H1 (cell line): ENCODE results near the gene TMC4. TPM values are rescaled to one million over a fixed set of nuclear protein-coding genes. Genes with fewer than 3 reads are reported as not detected.

Source experiments
- CTCF ChIA-PET: fragments of 300-600 bp; sonication (Branson Sonifier 250); formaldehyde crosslinking; loops from one replicate; lab custom pipeline; 2021; ENCODE audit not compliant: partially characterized antibody; lab: Charles Lee
- POLR2A ChIA-PET: fragments of 300-600 bp; sonication (Branson Sonifier 250); formaldehyde crosslinking; loops from one replicate; lab custom pipeline; 2021; ENCODE audit warnings: inconsistent platforms; ENCODE audit not compliant: partially characterized antibody; lab: Charles Lee
- DNase-seq, 2 experiments: peaks; one replicate each; pipeline versions ENCODE4 v3.0.0 to v3.0.0-alpha.2; 2010 to 2022; ENCODE audit warnings: low spot score in 2 of 2, low read depth in 1 of 2, mixed read lengths in 1 of 2
- FAIRE-seq: peaks from 2 replicates; lab custom pipeline; 2011; peaks lifted over from hg19 to GRCh38; lab: Jason Lieb, UNC
- H2AFZ ChIP-seq: 2 replicates; pipeline ENCODE4 v1.8.1; 2012; ENCODE audit warnings: low read length, inconsistent platforms
- H2AK5ac ChIP-seq: 2 replicates; pipeline ENCODE4 v1.6.1; 2013; ENCODE audit warnings: low read depth, low read length
- H2BK120ac ChIP-seq: replicated peaks from 2 replicates; pipeline ENCODE3; 2013; ENCODE audit warnings: low read depth, low read length, inconsistent platforms
- H2BK12ac ChIP-seq: 2 replicates; pipeline ENCODE4 v1.6.1; 2013; ENCODE audit warnings: low read depth, low read length
- H2BK15ac ChIP-seq: 2 replicates; pipeline ENCODE4 v1.6.1; 2013; ENCODE audit warnings: low read length
- H2BK20ac ChIP-seq: 2 replicates; pipeline ENCODE4 v1.6.1; 2013; ENCODE audit warnings: low read length
- H2BK5ac ChIP-seq: 2 replicates; pipeline ENCODE4 v1.6.1; 2013; ENCODE audit warnings: low read depth, low read length
- H3K14ac ChIP-seq: 2 replicates; pipeline ENCODE4 v1.6.1; 2013; ENCODE audit warnings: inconsistent platforms; ENCODE audit not compliant: insufficient read length
- H3K18ac ChIP-seq: 2 replicates; pipeline ENCODE4 v1.6.1; 2013; ENCODE audit warnings: low read length; ENCODE audit errors: extremely low read depth
- H3K23ac ChIP-seq: 2 replicates; pipeline ENCODE4 v1.6.1; 2013; ENCODE audit warnings: inconsistent platforms; ENCODE audit not compliant: insufficient read length
- H3K23me2 ChIP-seq: 2 replicates; pipeline ENCODE4 v1.6.1; 2013; ENCODE audit warnings: low read depth, low read length
- H3K27ac ChIP-seq: 2 replicates; pipeline ENCODE4 v1.6.1; 2011; ENCODE audit warnings: low read depth, low read length, inconsistent platforms
- H3K27me3 ChIP-seq, 4 experiments: replicated peaks in 1 of 4; 1 replicate in 1 of 4; 2 replicates in 3 of 4; pipeline versions ENCODE4 v1.6.1 to v1.8.1; 2011 to 2013; ENCODE audit warnings: low read length in 3 of 4, mild to moderate bottlenecking in 3 of 4, inconsistent platforms in 2 of 4, mixed read lengths in 2 of 4, moderate library complexity in 1 of 4; ENCODE audit not compliant: control insufficient read depth in 3 of 4, insufficient read depth in 3 of 4; ENCODE audit errors: extremely low read depth in 1 of 4
- H3K36me3 ChIP-seq, 4 experiments: 2 replicates each; pipeline versions ENCODE4 v1.6.1 to v1.8.1; 2011 to 2013; ENCODE audit warnings: mild to moderate bottlenecking in 4 of 4, low read length in 3 of 4, moderate library complexity in 2 of 4, control low read depth in 1 of 4, inconsistent platforms in 1 of 4; ENCODE audit not compliant: insufficient read depth in 4 of 4, control insufficient read depth in 2 of 4
- H3K4ac ChIP-seq: replicated peaks from 2 replicates; pipeline ENCODE3; 2013; ENCODE audit warnings: low read length, low read depth, mixed read lengths, inconsistent platforms; ENCODE audit not compliant: insufficient read length
- H3K4me1 ChIP-seq, 4 experiments: replicated peaks in 1 of 4; 1 replicate in 1 of 4; 2 replicates in 3 of 4; pipeline versions ENCODE4 v1.6.1 to v1.8.1; 2011 to 2013; ENCODE audit warnings: low read length in 3 of 4, inconsistent platforms in 2 of 4, mixed read lengths in 1 of 4; ENCODE audit not compliant: insufficient read depth in 4 of 4, control insufficient read depth in 3 of 4
- H3K4me2 ChIP-seq, 2 experiments: 2 replicates each; pipeline versions ENCODE4 v1.6.1 to v1.8.1; 2011 to 2013; ENCODE audit warnings: low read depth in 2 of 2, low read length in 2 of 2, control low read depth in 1 of 2, inconsistent platforms in 1 of 2, mild to moderate bottlenecking in 1 of 2; ENCODE audit not compliant: insufficient read depth in 1 of 2
- H3K4me3 ChIP-seq, 4 experiments: fragments of 200-600, 300-600 bp in 1 of 4; sonication (generic), shearing (Covaris generic), sonication (Bioruptor Twin) in 1 of 4; 2 replicates each; pipeline versions ENCODE4 v1.5.1 to v1.8.1; 2011 to 2016; ENCODE audit warnings: low read length in 4 of 4, low read depth in 3 of 4, control low read depth in 2 of 4, inconsistent platforms in 2 of 4, mild to moderate bottlenecking in 2 of 4, mixed read lengths in 1 of 4, moderate library complexity in 1 of 4; ENCODE audit not compliant: insufficient read depth in 2 of 4; ENCODE audit errors: extremely low read depth in 1 of 4
- H3K56ac ChIP-seq: replicated peaks from 2 replicates; pipeline ENCODE3; 2013; ENCODE audit warnings: low read depth, mild to moderate bottlenecking, mixed read lengths, low read length, inconsistent platforms; ENCODE audit not compliant: insufficient read length
- H3K79me1 ChIP-seq: 2 replicates; pipeline ENCODE4 v1.6.1; 2013; ENCODE audit warnings: low read depth, low read length, control low read depth
- H3K79me2 ChIP-seq, 2 experiments: 2 replicates each; pipeline versions ENCODE4 v1.6.1 to v1.8.1; 2012 to 2013; ENCODE audit warnings: low read length in 2 of 2, mild to moderate bottlenecking in 2 of 2, inconsistent platforms in 1 of 2; ENCODE audit not compliant: insufficient read depth in 2 of 2, control insufficient read depth in 1 of 2
- H3K9ac ChIP-seq, 4 experiments: replicated peaks in 1 of 4; 1 replicate in 1 of 4; 2 replicates in 3 of 4; pipeline versions ENCODE4 v1.6.1 to v1.8.1; 2011 to 2013; ENCODE audit warnings: low read depth in 3 of 4, low read length in 3 of 4, control low read depth in 2 of 4, mild to moderate bottlenecking in 2 of 4, moderate library complexity in 2 of 4, inconsistent platforms in 1 of 4; ENCODE audit errors: extremely low read depth in 1 of 4
- H3K9me3 ChIP-seq, 2 experiments: 2 replicates each; pipeline versions ENCODE4 v1.6.1 to v1.8.1; 2012 to 2013; ENCODE audit warnings: mild to moderate bottlenecking in 2 of 2, moderate library complexity in 2 of 2, control low read depth in 1 of 2, inconsistent platforms in 1 of 2, low read depth in 1 of 2, low read length in 1 of 2, mixed read lengths in 1 of 2; ENCODE audit not compliant: insufficient read depth in 2 of 2
- H4K20me1 ChIP-seq, 2 experiments: replicated peaks in 1 of 2; 2 replicates each; pipeline versions ENCODE3 to v1.8.1; 2011 to 2013; ENCODE audit warnings: inconsistent platforms in 2 of 2, low read length in 2 of 2, mild to moderate bottlenecking in 1 of 2; ENCODE audit not compliant: insufficient read depth in 2 of 2, control insufficient read depth in 1 of 2
- H4K5ac ChIP-seq: 2 replicates; pipeline ENCODE4 v1.6.1; 2013; ENCODE audit warnings: low read length, low read depth, mixed read lengths, inconsistent platforms; ENCODE audit not compliant: insufficient read length
- H4K8ac ChIP-seq: 2 replicates; pipeline ENCODE4 v1.8.0; 2013; ENCODE audit warnings: mild to moderate bottlenecking, moderate library complexity, low read length, inconsistent platforms; ENCODE audit not compliant: insufficient read depth; ENCODE audit errors: extremely low read depth
- H4K91ac ChIP-seq: replicated peaks from 2 replicates; pipeline ENCODE3; 2013; ENCODE audit warnings: low read length, mixed read lengths, inconsistent platforms; ENCODE audit not compliant: insufficient read length
- CHD1 ChIP-seq: IDR thresholded peaks from 2 replicates; pipeline ENCODE4 v1.6.1; 2012; ENCODE audit warnings: low read depth, low read length, improper control_type of control experiment
- CHD2 ChIP-seq: IDR thresholded peaks from 2 replicates; pipeline ENCODE4 v1.6.1; 2012; ENCODE audit warnings: low read length, improper control_type of control experiment
- CREB1 ChIP-seq: IDR thresholded peaks from 2 replicates; pipeline ENCODE4 v1.6.1; 2012; ENCODE audit warnings: inconsistent platforms
- HDAC2 ChIP-seq, 2 experiments: fragments of 300-600 bp in 1 of 2; sonication (generic) in 1 of 2; IDR thresholded peaks; 2 replicates each; pipeline ENCODE4 v1.6.1; 2011 to 2012; ENCODE audit warnings: low read depth in 2 of 2, low read length in 2 of 2, mild to moderate bottlenecking in 2 of 2, moderate library complexity in 2 of 2, borderline replicate concordance in 1 of 2, inconsistent platforms in 1 of 2
- JUN ChIP-seq: IDR thresholded peaks from 2 replicates; pipeline ENCODE4 v1.6.1; 2011; ENCODE audit warnings: low read depth, mild to moderate bottlenecking, improper control_type of control experiment, low read length
- RBBP5 ChIP-seq: IDR thresholded peaks from 2 replicates; pipeline ENCODE4 v1.7.1; 2012; ENCODE audit warnings: low read depth, mild to moderate bottlenecking, inconsistent platforms, low read length, moderate library complexity, borderline replicate concordance
- SIX5 ChIP-seq: IDR thresholded peaks from 2 replicates; pipeline ENCODE4 v1.6.1; 2011; ENCODE audit warnings: mild to moderate bottlenecking, low read depth, low read length
- SUZ12 ChIP-seq: fragments of 200-600 bp; sonication (generic); IDR thresholded peaks from 2 replicates; pipeline ENCODE4 v1.6.1; 2012; ENCODE audit warnings: mild to moderate bottlenecking, inconsistent platforms, low read length, moderate library complexity, mixed read lengths
- WGBS, 2 experiments: shearing (Covaris generic) in 1 of 2; methylation state at CpG; one replicate each; pipeline versions ENCODE4 v1.1.6 to v1.1.7; 2013 to 2015; ENCODE audit warnings: low lambda C conversion rate in 2 of 2, mixed read lengths in 2 of 2, inconsistent platforms in 1 of 2, low coverage in 1 of 2, missing lambda C conversion rate in 1 of 2; ENCODE audit not compliant: insufficient replicate concordance in 2 of 2, insufficient coverage in 1 of 2, insufficient read length in 1 of 2; ENCODE audit errors: extremely low coverage in 1 of 2, missing lambda C conversion rate in 1 of 2; 5-methylcytosine and 5-hydroxymethylcytosine counted together
- polyA plus RNA-seq, 7 experiments: library from polyadenylated mRNA; depleted of rRNA in 3 of 7; stranded (reverse) in 5 of 7; unstranded in 2 of 7; fragments of >200 nt in 5 of 7; fragments of 200-250 nt in 2 of 7; gene quantifications; 1 replicate in 5 of 7; 2 replicates in 1 of 7; 4 replicates in 1 of 7; pipeline versions ENCODE4 v1.2.1 to v1.2.3, GENCODE V29; 2011 to 2013; ENCODE audit warnings: missing spikeins in 2 of 7, mixed read lengths in 2 of 7
- total RNA-seq: library from RNA; stranded (reverse); fragmentation: NEBNext Ultra II Directional; extraction: Animal tissue kit (Norgen Biotek cat#: 25700); gene quantifications from 2 replicates; pipeline ENCODE4 v1.2.1, GENCODE V29; 2021
- TF ChIP-seq, protein P1 (sequence below): IDR thresholded peaks from 2 replicates; pipeline ENCODE4 v1.6.1; 2011; ENCODE audit warnings: low read length, improper control_type of control experiment
- TF ChIP-seq, protein P2 (sequence below): IDR thresholded peaks from 2 replicates; pipeline ENCODE4 v1.6.1; 2012; ENCODE audit warnings: low read length, inconsistent platforms

TMC4 gene
- total and polyA plus RNA-seq, 2 of the 8 experiments (the other 6 are each of a cell fraction or from before 2014, with no cell fraction given): 5.5 to 6.3 TPM

GRCh38 chr19:54145541-54146158, 27.3 kb downstream of the TMC4 start:
- Histone ChIP-seq H4K5ac (no peak overlapping the region), H3K36me3 (peaks cover 49 to 80% (median 74%) of the 10 kb centered on the region in 4 experiments), H2AK5ac (no peak overlapping the region), H3K56ac (no peak overlapping the region), H3K79me1 (peaks cover 11% of the 10 kb centered on the region; the same call in 1 of the 2 replicates), H2BK12ac (no peak overlapping the region), H3K9me3 (no peaks in the 10 kb centered on the region), H3K79me2 (peaks cover 6 to 23% of the 10 kb centered on the region in 2 experiments), H3K23me2 (no peaks in the 10 kb centered on the region), H2BK20ac (no peak overlapping the region), H3K4me3 (no peak overlapping the region), H3K14ac (no peak overlapping the region), H4K8ac (no peak overlapping the region), H3K27ac (no peak overlapping the region), H2AFZ (no peak overlapping the region), H2BK5ac (no peak overlapping the region), H3K4me1 (peaks cover 0 to 3% (median 0%) of the 10 kb centered on the region in 4 experiments; a peak in 1 of 7 replicates), H2BK15ac (no peak overlapping the region), H4K91ac (no peak overlapping the region), H3K9ac (no peak overlapping the region), H2BK120ac (no peak overlapping the region), H3K27me3 (no peaks in the 10 kb centered on the region), H3K18ac (no peak overlapping the region), H4K20me1 (peaks cover 24 to 49% of the 10 kb centered on the region in 2 experiments), H3K4me2 (no peak overlapping the region), H3K23ac (no peak overlapping the region), H3K4ac (no peak overlapping the region)
- POLR2A ChIA-PET: interaction anchor here (0.8 to 15.7 kb wide), 3 partner anchors 9 to 57 kb away, joined by 3 to 348 read pairs (median 3); partner anchors contain the start of gene LENG1
- CTCF ChIA-PET: no interaction called here
- FAIRE-seq (no peak), DNase-seq (no peak)
- 93% methylated on average over 15 of the region's 28 CpGs; no CpG with 5 or more reads in 1 of the 2 experiments for WGBS, 2 experiments
- TF ChIP-seq SUZ12 (no peak), JUN (no peak), SIX5 (no peak), HDAC2 (IDR thresholded peaks at IDR 0.05; ENCODE audit: borderline replicate concordance in 1 of 2, low read depth in 2 of 2, low read length in 2 of 2) (no peak), CREB1 (no peak), CHD1 (no peak), RBBP5 (no peak), CHD2 (no peak)
- TF ChIP-seq, protein P1, sequence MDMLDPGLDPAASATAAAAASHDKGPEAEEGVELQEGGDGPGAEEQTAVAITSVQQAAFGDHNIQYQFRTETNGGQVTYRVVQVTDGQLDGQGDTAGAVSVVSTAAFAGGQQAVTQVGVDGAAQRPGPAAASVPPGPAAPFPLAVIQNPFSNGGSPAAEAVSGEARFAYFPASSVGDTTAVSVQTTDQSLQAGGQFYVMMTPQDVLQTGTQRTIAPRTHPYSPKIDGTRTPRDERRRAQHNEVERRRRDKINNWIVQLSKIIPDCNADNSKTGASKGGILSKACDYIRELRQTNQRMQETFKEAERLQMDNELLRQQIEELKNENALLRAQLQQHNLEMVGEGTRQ: no peak
- TF ChIP-seq, protein P2, sequence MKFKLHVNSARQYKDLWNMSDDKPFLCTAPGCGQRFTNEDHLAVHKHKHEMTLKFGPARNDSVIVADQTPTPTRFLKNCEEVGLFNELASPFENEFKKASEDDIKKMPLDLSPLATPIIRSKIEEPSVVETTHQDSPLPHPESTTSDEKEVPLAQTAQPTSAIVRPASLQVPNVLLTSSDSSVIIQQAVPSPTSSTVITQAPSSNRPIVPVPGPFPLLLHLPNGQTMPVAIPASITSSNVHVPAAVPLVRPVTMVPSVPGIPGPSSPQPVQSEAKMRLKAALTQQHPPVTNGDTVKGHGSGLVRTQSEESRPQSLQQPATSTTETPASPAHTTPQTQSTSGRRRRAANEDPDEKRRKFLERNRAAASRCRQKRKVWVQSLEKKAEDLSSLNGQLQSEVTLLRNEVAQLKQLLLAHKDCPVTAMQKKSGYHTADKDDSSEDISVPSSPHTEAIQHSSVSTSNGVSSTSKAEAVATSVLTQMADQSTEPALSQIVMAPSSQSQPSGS: no peak
